ENCODE data around the gene NDUFA8. TPM values are rescaled to one million over a fixed set of nuclear protein-coding genes. Genes with fewer than 3 reads are reported as not detected.
A peak's percentile ranks its signal among the peaks of the same experiment; 100 is the strongest.

The NDUFA8 gene
- 10 to 100 TPM; 45.5 to 76.0 (median 75.5) TPM for polyA plus RNA-seq (ENCODE audit: insufficient read length in 4 of 4)

GRCh38 chr9:122159026-122159924 is at the start of gene NDUFA8, which contains the start of gene MORN5:
TSS of gene NDUFA8 (minus strand) at chr9:122159779. CDS start at chr9:122159677, 102 bp downstream.
TSS of gene MORN5 (plus strand) at chr9:122159908. CDS start at chr9:122159973, 65 bp downstream.
- DNase-seq (ENCODE audit: low read depth in 4 of 4, low spot score in 3 of 4) = peak; percentile 93 to 94 (median 93)

GRCh38 chr9:122207096-122207495 is 47.5 kb upstream of the NDUFA8 start:
- no peak for DNase-seq (ENCODE audit: low read depth in 4 of 4, low spot score in 3 of 4)

GRCh38 chr9:122206118-122207046 is 46.8 kb upstream of the NDUFA8 start:
- DNase-seq (ENCODE audit: low read depth in 4 of 4, low spot score in 3 of 4) = no peak

- DNase-seq (ENCODE audit: low read depth in 4 of 4, low spot score in 3 of 4) = no peak
Measured at GRCh38 chr9:122205176-122205575, 45.6 kb upstream of the NDUFA8 start.

GRCh38 chr9:122204491-122204890 is 44.9 kb upstream of the NDUFA8 start:
- DNase-seq (ENCODE audit: low read depth in 4 of 4, low spot score in 3 of 4) = no peak

- DNase-seq (ENCODE audit: low read depth in 4 of 4, low spot score in 3 of 4) = no peak
Measured at GRCh38 chr9:122204055-122204454, 44.5 kb upstream of the NDUFA8 start.

GRCh38 chr9:122202111-122202510 is 42.5 kb upstream of the NDUFA8 start:
- DNase-seq (ENCODE audit: low read depth in 4 of 4, low spot score in 3 of 4) = no peak

- DNase-seq (ENCODE audit: low read depth in 4 of 4, low spot score in 3 of 4) = no peak
Measured at GRCh38 chr9:122201641-122202040, 42.1 kb upstream of the NDUFA8 start.

GRCh38 chr9:122200960-122201595 is 41.5 kb upstream of the NDUFA8 start:
- DNase-seq (ENCODE audit: low read depth in 4 of 4, low spot score in 3 of 4) = no peak

GRCh38 chr9:122197882-122198281 is 38.3 kb upstream of the NDUFA8 start:
- no peak for DNase-seq (ENCODE audit: low read depth in 4 of 4, low spot score in 3 of 4)

- DNase-seq (ENCODE audit: low read depth in 4 of 4, low spot score in 3 of 4) = no peak
Measured at GRCh38 chr9:122197426-122197825, 37.8 kb upstream of the NDUFA8 start.

GRCh38 chr9:122195875-122196274 is 36.3 kb upstream of the NDUFA8 start:
- no peak for DNase-seq (ENCODE audit: low read depth in 4 of 4, low spot score in 3 of 4)

- DNase-seq (ENCODE audit: low read depth in 4 of 4, low spot score in 3 of 4) = no peak
Measured at GRCh38 chr9:122193651-122194050, 34.1 kb upstream of the NDUFA8 start.

GRCh38 chr9:122192914-122193525 is 33.4 kb upstream of the NDUFA8 start:
- no peak for DNase-seq (ENCODE audit: low read depth in 4 of 4, low spot score in 3 of 4)

- no peak for DNase-seq (ENCODE audit: low read depth in 4 of 4, low spot score in 3 of 4)
Measured at GRCh38 chr9:122192261-122192875, 32.8 kb upstream of the NDUFA8 start.

GRCh38 chr9:122191584-122191983 is 32.0 kb upstream of the NDUFA8 start:
- DNase-seq (ENCODE audit: low read depth in 4 of 4, low spot score in 3 of 4) = no peak

GRCh38 chr9:122190597-122191381 is 31.2 kb upstream of the NDUFA8 start:
- DNase-seq (ENCODE audit: low read depth in 4 of 4, low spot score in 3 of 4) = no peak

GRCh38 chr9:122188369-122188768 is 28.8 kb upstream of the NDUFA8 start:
- DNase-seq (ENCODE audit: low read depth in 4 of 4, low spot score in 3 of 4) = no peak
